Activated T-helper 1 cell treated with anti-CD3 and anti-CD28 coated beads, Interleukin-12 subunit alpha, Interleukin-12 subunit beta, Interleukin-2, Interleukin-4 antibody, amounts not matched to agents 30 ng/mL and 10 ng/mL and 1 ng/mL, durations not matched to agents 14 hours and 24 hours and 36 hours (primary cell): Measurements from ENCODE around the gene BRIP1. TPM values are rescaled to one million over a fixed set of nuclear protein-coding genes. Genes with fewer than 3 reads are reported as not detected.
A peak's percentile ranks its signal among the peaks of the same experiment; 100 is the strongest.
"Not testable (repeated sequence)": the region's sequence is repeated elsewhere in the genome, so short reads cannot be mapped to it uniquely, and the experiment has no call there.

ENCODE experiments used
- DNase-seq: peaks from one replicate; pipeline ENCODE4 v3.0.0; 2021; ENCODE audit warnings: low spot score
- H3K27ac Mint-ChIP-seq: one replicate; pipeline ENCODE4 v1.8.0; 2021; ENCODE audit warnings: mild to moderate bottlenecking, mixed read lengths
- H3K27me3 Mint-ChIP-seq: one replicate; pipeline ENCODE4 v1.8.0; 2022; ENCODE audit warnings: mild to moderate bottlenecking, moderate library complexity, mixed read lengths; ENCODE audit not compliant: insufficient read depth
- H3K36me3 Mint-ChIP-seq: one replicate; pipeline ENCODE4 v1.8.0; 2021; ENCODE audit warnings: low read depth, mixed read lengths
- H3K4me1 Mint-ChIP-seq: one replicate; pipeline ENCODE4 v1.8.0; 2021; ENCODE audit warnings: low read depth, mixed read lengths
- H3K4me3 Mint-ChIP-seq: one replicate; pipeline ENCODE4 v1.8.0; 2021; ENCODE audit warnings: mild to moderate bottlenecking, moderate library complexity, mixed read lengths
- H3K9me3 Mint-ChIP-seq: one replicate; pipeline ENCODE4 v1.8.0; 2021; ENCODE audit warnings: mixed read lengths
- intact Hi-C: fragments of 100-400 bp; cut with micrococcal nuclease; formaldehyde crosslinking; loops from one replicate; pipeline ENCODE4 v1.15.1; 2024
- total RNA-seq: library from RNA; stranded (reverse); gene quantifications from 2 replicates; pipeline ENCODE4 v1.2.3, GENCODE V29; 2022

BRIP1 gene
- total RNA-seq, 1 donor from 2014 or later, result 17.9 TPM

DNA sequence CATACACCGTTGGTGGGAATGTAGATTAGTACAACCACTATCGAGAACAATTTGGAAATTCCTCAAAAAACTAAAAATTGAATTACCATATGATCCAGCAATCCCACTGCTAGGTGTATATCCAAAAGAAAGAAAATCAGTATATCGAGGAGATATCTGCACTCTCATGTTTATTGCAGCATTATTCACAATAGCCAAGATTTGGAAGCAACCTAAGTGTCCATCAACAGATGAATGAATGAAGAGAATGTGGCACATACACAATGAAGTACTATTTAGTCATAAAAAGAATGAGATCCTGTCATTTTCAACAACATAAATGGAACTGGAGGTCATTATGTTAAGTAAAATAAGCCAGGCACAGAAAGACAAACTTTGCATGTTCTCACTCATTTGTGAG is 44.1 kb downstream of the BRIP1 start:
- intact Hi-C loops, H3K27me3 Mint-ChIP-seq, H3K27ac Mint-ChIP-seq, H3K4me1 Mint-ChIP-seq, H3K9me3 Mint-ChIP-seq, H3K4me3 Mint-ChIP-seq, DNase-seq: not testable (repeated sequence)
- peaks cover 30% of the 10 kb centered on the region for H3K36me3 Mint-ChIP-seq

DNA sequence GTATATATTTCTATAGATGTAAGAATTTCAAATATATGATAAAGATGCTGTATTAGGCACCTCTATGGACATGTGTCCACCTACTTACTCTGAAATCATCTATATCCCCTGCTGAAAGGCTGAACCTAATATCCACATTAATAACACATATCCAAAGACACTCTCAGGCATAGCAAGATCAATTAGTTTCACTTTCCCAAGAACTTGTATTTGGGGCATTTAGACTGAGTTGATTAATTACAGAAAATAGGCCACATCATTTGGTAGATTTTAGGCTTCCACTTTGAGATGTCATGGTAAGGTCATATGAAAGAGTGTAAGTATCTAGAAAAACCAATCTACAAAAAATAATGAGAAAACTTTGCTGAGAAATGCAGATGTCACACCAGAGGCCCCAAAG is 45.1 kb downstream of the BRIP1 start:
- peaks cover 30% of the 10 kb centered on the region for H3K36me3 Mint-ChIP-seq
- peaks cover 3% of the 10 kb centered on the region for H3K9me3 Mint-ChIP-seq
- H3K4me3 Mint-ChIP-seq, result no peak overlapping the region
- H3K27ac Mint-ChIP-seq, result no peak overlapping the region
- DNase-seq, result no peak
- H3K27me3 Mint-ChIP-seq, result no peaks in the 10 kb centered on the region
- intact Hi-C loops, result no loop called here
- H3K4me1 Mint-ChIP-seq, result peaks cover 13% of the 10 kb centered on the region

DNA sequence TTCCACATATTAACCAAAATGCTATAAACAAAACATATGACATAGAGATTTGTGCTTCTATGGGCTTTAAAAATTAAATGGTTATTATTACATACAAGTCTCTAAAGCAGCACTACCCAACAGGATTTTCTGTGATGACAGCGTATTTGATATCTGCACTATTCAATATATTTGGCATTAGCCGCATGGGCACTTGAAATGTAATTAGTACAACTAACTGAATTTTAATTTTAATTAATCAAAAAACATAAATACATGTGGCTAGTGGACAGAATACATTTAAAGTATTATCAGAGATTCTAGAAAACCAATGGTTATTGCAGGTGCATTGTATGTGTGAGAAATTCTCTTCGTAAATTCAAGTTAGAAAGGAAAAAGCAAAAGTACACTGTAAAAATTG is 45.9 kb downstream of the BRIP1 start:
- H3K27me3 Mint-ChIP-seq, result no peaks in the 10 kb centered on the region

DNA sequence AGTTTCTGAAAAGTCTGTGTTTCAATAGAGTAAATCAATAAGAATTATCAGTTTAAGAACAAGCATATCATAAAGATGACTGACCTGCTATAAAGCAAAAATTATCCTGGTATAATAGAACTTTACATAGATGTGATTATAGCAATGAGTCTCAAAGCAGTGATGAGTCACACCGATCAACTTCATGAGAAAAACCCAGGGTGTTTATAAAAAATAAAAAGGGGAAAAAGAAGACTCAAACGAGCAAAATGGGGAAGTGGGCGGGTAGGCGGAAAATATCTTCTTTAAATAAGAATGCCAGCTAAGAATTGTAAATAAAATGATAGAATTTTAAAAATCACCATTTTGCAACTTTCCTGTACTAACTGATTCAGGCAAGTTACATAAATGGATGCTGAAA is 46.8 kb downstream of the BRIP1 start:
- Mint-ChIP-seq H3K9me3 (peaks cover under 1% of the 10 kb centered on the region), H3K27me3 (no peaks in the 10 kb centered on the region), H3K27ac (peak overlapping the region; percentile 35), H3K36me3 (peaks cover 29% of the 10 kb centered on the region), H3K4me3 (no peak overlapping the region), H3K4me1 (peaks cover 14% of the 10 kb centered on the region)
- no peak for DNase-seq
- intact Hi-C loops, result no loop called here

More for the DNA sequence above, 45.9 kb downstream of the BRIP1 start:
- Mint-ChIP-seq H3K9me3 (peaks cover 3% of the 10 kb centered on the region), H3K4me3 (no peak overlapping the region), H3K27ac (no peak overlapping the region), H3K36me3 (peaks cover 33% of the 10 kb centered on the region), H3K4me1 (peaks cover 14% of the 10 kb centered on the region)
- DNase-seq, result no peak
- intact Hi-C loops, result no loop called here

DNA sequence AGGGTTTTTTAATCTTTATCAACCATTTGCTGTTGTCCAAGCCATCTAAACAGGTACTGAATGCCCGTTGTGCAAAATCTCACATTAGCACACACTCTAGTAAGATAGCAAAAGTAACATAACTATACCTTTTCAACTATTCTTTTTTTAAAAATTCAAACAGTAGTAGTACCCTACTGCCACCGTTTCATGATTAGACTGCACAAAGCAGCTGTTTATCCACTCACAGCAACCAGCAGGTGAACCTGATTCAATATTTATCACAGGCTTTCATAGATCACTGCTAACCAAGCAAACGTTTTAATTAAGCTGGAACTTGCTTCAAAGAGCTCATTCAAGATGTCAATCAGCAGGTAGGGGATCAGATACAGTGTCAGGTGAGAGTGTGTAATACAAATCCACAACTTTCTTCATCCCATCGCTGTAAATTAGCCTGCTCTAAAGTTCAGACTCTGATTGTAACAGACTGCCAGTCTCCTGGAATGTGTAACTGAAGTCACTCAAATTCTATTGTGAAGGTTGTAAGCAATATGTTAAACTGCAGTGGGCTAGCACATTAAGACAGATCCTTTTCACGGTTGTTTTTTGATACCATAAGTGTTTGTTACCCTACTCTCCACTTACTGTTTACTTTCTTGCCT is 47.3 kb downstream of the BRIP1 start:
- Mint-ChIP-seq H3K27ac (peak overlapping the region; percentile 35), H3K27me3 (no peaks in the 10 kb centered on the region), H3K4me1 (peaks cover 14% of the 10 kb centered on the region), H3K36me3 (peaks cover 29% of the 10 kb centered on the region), H3K9me3 (no peaks in the 10 kb centered on the region), H3K4me3 (no peak overlapping the region)
- no peak for DNase-seq
- intact Hi-C loops, result no loop called here

DNA sequence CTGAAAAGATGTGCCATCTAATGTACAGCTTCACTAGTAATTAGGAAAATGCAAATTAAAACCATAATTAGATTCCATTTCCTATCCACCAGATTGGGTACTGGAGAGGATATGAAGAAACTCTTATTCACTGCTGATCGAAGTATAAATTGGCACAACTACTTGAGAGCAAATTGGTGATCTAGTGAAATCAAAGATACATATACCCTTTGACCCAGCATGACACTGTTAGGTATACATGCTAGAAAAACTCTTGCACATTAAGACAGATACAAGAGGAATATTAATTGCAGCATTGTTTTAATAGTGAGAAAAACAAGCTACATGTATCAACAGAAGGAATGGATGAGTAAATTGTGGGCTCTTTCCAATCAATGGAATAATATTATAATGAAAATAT is 48.8 kb downstream of the BRIP1 start:
- Mint-ChIP-seq H3K36me3 (peaks cover 22% of the 10 kb centered on the region), H3K4me3 (no peak overlapping the region), H3K4me1 (peaks cover 14% of the 10 kb centered on the region), H3K9me3 (no peaks in the 10 kb centered on the region), H3K27ac (no peak overlapping the region), H3K27me3 (no peaks in the 10 kb centered on the region)
- DNase-seq, result no peak
- intact Hi-C loops, result no loop called here

DNA sequence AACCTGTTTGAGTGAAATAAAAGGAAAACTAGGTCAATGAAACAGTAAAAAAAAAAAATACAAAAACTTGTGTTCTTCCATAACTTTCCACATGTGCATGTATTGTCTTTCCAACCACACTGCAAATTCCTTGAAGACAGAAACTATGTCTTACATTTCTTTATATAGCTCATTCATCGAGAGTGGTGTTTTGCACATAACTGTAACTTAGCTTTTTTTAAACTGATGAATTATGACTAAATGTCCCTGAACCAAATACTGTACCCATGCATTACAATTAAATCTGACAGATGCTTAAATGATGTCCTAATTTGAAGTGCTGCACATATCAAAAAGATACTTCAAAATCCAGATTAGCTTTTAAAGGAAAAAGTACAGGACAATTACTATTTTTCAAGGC is 50.1 kb downstream of the BRIP1 start:
- H3K4me3 Mint-ChIP-seq, result no peak overlapping the region
- no peak overlapping the region for H3K27ac Mint-ChIP-seq
- intact Hi-C loops, result no loop called here

DNA sequence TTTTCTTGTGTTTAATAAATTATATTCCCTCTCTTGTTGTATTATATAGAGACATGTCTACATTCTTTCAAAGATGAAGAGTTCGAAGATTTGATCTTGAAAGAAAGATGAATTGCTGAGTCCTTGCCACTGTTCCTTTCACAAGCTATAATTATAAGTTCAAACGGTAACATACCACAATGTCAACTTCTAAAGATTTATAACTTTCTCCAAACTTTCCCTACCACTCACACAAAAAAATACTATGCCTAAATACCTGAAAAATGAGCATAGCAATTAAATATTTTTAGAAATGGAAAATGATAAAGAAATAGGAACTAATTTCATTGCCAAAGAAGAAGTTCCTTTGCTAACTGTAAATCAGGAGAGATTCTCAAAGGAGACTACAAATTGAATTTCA is 50.6 kb downstream of the BRIP1 start:
- Mint-ChIP-seq H3K36me3 (peaks cover 21% of the 10 kb centered on the region), H3K9me3 (no peaks in the 10 kb centered on the region), H3K27me3 (no peaks in the 10 kb centered on the region), H3K4me1 (peaks cover 14% of the 10 kb centered on the region), H3K27ac (no peak overlapping the region), H3K4me3 (no peak overlapping the region)
- intact Hi-C loops, result no loop called here
- DNase-seq, result no peak

More for the DNA sequence above, 50.1 kb downstream of the BRIP1 start:
- no peak for DNase-seq
- peaks cover 14% of the 10 kb centered on the region for H3K4me1 Mint-ChIP-seq
- peaks cover 21% of the 10 kb centered on the region for H3K36me3 Mint-ChIP-seq
- no peaks in the 10 kb centered on the region for H3K9me3 Mint-ChIP-seq
- no peaks in the 10 kb centered on the region for H3K27me3 Mint-ChIP-seq

DNA sequence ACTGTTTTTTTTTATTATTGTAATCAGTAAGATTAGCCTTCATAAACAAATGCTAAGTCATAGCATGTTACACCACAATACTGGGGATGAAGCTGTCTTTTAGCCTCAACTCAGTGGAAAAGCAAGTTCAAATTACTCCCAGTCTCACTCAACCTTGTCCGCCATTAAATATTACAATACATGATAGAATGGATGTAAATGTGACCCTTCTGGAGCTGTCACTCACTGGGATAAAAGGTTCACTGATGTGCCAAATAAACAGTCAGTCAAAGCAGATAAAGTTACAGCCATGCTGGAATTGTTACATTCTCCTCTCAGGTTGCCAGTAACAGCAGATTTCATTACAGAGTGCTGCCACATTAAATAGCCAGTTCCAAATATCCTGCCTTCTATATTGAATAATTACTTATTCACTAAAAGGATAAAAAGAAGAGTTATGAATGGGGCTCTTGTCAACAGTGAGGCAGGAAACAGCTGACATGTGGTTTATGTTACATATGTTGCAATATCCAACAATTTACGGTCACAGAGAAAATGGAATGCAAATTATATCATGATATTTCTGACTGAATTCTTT is 53.4 kb downstream of the BRIP1 start:
- Mint-ChIP-seq H3K27ac (no peak overlapping the region), H3K4me3 (no peak overlapping the region), H3K9me3 (no peaks in the 10 kb centered on the region), H3K36me3 (peaks cover 12% of the 10 kb centered on the region), H3K4me1 (peaks cover 5% of the 10 kb centered on the region), H3K27me3 (no peaks in the 10 kb centered on the region)
- no peak for DNase-seq
- intact Hi-C loops, result no loop called here

DNA sequence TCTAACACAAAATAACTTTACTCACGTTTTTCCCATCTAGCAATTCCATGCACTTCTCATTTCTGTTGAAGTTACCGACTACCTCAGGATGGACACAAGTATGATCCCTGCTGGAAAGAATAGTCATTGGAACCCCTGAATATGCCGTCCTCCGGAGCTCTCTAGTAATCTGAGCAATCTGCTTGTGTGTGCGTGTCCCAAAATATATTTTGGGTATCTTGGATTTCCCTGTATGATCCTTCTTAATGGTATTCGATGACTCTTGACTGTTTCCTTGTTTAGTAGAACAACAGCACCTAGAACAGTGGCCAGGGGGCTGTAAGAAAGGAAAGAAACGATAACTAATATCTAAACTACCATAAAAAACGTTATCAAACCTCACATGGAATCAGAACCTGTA is 54.9 kb downstream of the BRIP1 start:
- Mint-ChIP-seq H3K36me3 (peaks cover 11% of the 10 kb centered on the region), H3K4me1 (peaks cover 3% of the 10 kb centered on the region), H3K27ac (no peak overlapping the region), H3K27me3 (no peaks in the 10 kb centered on the region), H3K9me3 (no peaks in the 10 kb centered on the region), H3K4me3 (no peak overlapping the region)
- DNase-seq, result no peak
- intact Hi-C loops, result no loop called here

DNA sequence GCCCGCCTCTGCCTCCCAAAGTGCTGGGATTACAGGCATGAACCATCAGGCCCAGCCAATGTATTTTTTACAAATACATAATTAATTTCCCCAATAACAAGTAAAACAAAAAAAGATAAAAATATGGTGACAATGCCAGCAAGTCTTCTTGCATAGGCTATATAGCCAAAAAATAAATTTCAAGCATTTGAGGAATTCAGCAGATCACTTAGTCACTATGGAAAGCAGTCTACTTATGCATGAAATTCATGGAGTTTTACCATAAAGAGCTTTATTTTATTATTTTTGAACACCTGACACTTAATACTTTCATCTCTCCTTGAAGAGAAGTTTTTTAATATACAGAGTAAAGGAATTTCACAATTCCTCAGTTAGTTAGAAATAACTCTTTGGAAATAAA is 56.4 kb downstream of the BRIP1 start:
- peaks cover 5% of the 10 kb centered on the region for H3K36me3 Mint-ChIP-seq
- no peaks in the 10 kb centered on the region for H3K9me3 Mint-ChIP-seq
- H3K4me1 Mint-ChIP-seq, result no peaks in the 10 kb centered on the region
- H3K4me3 Mint-ChIP-seq, result no peak overlapping the region
- no peak for DNase-seq
- intact Hi-C loops, result no loop called here
- no peaks in the 10 kb centered on the region for H3K27me3 Mint-ChIP-seq
- H3K27ac Mint-ChIP-seq, result no peak overlapping the region

DNA sequence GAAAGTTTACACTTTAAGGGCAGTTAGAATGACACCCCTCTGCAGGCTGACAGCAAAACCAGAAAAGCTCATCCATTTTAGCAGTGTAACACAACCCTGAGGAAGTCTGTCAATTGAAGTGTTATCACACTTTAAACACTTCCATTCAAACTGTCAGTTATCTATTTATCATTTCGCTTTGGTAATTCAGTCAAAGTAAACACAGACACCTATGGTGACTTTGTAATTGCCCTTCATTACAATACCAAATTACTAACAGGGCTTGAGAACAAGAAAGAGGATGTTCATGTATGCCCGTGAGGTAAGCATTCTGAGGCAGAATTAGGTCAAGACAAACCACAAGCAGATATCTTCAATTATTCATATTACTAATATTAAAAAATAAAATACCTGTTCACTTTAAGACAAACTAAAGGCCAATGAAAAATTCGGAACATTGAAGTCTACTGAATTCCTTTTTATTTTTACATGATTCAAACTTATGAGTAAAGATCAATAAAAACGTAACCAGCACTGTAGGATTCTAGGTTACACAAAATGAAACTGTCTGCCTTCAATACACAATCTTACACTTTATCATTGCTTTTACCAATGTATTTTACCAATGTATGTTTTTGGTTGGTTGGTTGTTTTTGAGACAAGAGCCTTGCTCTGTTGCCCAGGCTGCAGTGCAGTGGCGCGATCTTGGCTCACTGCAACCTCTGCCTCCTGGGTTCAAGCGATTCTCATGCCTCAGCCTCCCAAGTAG is 57.1 kb downstream of the BRIP1 start:
- no peak for DNase-seq
- Mint-ChIP-seq H3K27me3 (no peaks in the 10 kb centered on the region), H3K4me3 (no peak overlapping the region), H3K36me3 (peaks cover 8% of the 10 kb centered on the region), H3K27ac (no peak overlapping the region), H3K9me3 (no peaks in the 10 kb centered on the region), H3K4me1 (no peaks in the 10 kb centered on the region)
- intact Hi-C loops, result no loop called here

DNA sequence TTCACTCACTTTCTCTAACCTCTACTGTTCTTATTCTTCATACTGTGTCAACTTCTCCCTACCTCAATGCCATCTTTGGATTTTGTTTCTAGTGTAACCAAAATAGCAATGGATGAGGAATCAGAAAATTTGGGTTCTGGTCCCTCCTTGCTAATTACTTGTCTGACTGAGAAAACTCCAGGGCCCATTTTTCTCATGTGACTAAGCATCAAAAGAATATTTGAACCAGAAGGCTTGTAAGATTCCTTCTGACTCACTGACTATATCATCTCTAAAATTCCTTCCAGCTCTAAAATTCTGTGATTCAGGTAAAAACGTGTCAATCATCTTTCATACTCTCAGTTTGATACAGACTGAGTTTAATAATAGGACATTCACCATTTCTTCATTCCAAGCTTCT is 57.9 kb downstream of the BRIP1 start:
- intact Hi-C loops, result no loop called here
- Mint-ChIP-seq H3K9me3 (no peaks in the 10 kb centered on the region), H3K4me1 (peaks cover under 1% of the 10 kb centered on the region), H3K27ac (no peak overlapping the region), H3K4me3 (no peak overlapping the region), H3K27me3 (no peaks in the 10 kb centered on the region), H3K36me3 (peaks cover 12% of the 10 kb centered on the region)
- no peak for DNase-seq
